ENCODE data around the gene PRKCH.
"Not testable (repeated sequence)": the region's sequence is repeated elsewhere in the genome, so short reads cannot be mapped to it uniquely, and the experiment has no call there.

The PRKCH gene

DNA sequence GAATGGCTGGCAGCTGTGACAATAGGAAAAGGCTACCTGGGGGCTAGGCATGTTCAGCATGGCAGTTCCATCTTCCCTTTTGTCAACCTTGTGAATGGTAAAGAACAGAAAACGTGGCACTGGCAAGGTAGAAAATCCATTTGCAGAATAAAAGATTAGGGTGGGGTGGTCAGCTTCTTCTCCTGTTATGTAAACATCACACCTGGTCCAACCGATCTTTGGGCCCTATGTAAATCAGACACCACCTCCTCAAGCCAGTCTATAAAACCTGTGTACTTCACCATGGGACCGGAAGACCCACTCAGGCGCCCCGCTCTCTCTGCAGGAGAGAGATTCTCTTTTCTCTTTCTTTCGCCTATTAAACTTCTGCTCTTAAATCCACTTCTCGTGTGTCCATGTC is 20.6 kb upstream of the PRKCH start:
- Histone ChIP-seq H3K9ac (ENCODE audit: low read length) (no peak overlapping the region), H3K27me3 (ENCODE audit: low read depth, low read length) (peaks cover 18% of the 10 kb centered on the region), H3K9me3 (ENCODE audit: insufficient read depth, low read length) (no peaks in the 10 kb centered on the region), H3K4me3 (ENCODE audit: low read length) (no peak overlapping the region), H3K79me2 (ENCODE audit: low read length) (no peaks in the 10 kb centered on the region), H3K4me1 (ENCODE audit: low read length) (peaks cover 21% of the 10 kb centered on the region), H2AFZ (ENCODE audit: low read depth, low read length) (no peak overlapping the region), H4K20me1 (ENCODE audit: insufficient read depth, low read length) (no peaks in the 10 kb centered on the region), H3K4me2 (ENCODE audit: low read length) (no peak overlapping the region), H3K27ac (ENCODE audit: low read length) (no peak overlapping the region), H3K36me3 (replicated peaks; ENCODE audit: low read depth, low read length) (no peaks in the 10 kb centered on the region)
- TF ChIP-seq, protein P1, sequence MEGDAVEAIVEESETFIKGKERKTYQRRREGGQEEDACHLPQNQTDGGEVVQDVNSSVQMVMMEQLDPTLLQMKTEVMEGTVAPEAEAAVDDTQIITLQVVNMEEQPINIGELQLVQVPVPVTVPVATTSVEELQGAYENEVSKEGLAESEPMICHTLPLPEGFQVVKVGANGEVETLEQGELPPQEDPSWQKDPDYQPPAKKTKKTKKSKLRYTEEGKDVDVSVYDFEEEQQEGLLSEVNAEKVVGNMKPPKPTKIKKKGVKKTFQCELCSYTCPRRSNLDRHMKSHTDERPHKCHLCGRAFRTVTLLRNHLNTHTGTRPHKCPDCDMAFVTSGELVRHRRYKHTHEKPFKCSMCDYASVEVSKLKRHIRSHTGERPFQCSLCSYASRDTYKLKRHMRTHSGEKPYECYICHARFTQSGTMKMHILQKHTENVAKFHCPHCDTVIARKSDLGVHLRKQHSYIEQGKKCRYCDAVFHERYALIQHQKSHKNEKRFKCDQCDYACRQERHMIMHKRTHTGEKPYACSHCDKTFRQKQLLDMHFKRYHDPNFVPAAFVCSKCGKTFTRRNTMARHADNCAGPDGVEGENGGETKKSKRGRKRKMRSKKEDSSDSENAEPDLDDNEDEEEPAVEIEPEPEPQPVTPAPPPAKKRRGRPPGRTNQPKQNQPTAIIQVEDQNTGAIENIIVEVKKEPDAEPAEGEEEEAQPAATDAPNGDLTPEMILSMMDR (IDR thresholded peaks at IDR 0.05; ENCODE audit: low read depth, low read length), result no peak

DNA sequence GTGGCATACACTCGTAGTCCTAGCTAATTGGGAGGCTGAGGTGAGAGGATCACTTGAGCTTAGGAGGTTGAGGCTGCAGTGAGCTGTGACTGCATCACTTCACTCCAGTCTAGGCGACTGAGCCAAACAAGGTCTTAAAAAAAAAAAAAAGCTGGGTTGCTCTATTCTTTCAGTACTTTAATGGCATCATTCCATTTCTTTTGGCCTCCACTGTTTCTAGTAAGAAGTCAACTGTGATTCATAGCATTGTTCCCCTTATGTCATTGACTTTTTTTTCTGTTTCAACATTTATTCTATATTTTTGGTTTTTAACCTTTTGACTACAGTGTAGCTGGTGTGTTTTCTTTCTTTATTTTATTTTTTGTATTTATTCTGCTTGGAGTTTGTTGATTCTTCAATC is 16.7 kb upstream of the PRKCH start:
- H3K9ac ChIP-seq (ENCODE audit: low read length), result no peak overlapping the region
- no peak overlapping the region for H2AFZ ChIP-seq (ENCODE audit: low read depth, low read length)
- H3K27me3 ChIP-seq (ENCODE audit: low read depth, low read length), result peaks cover 5% of the 10 kb centered on the region; the same call in 1 of the 2 replicates
- TF ChIP-seq, protein P1 (IDR thresholded peaks at IDR 0.05; ENCODE audit: low read depth, low read length), result no peak
- TF ChIP-seq EZH2phosphoT487 (IDR thresholded peaks at IDR 0.05; ENCODE audit: low read depth), result no peak
- H3K79me2 ChIP-seq (ENCODE audit: low read length), result no peaks in the 10 kb centered on the region
- no peak overlapping the region for H3K27ac ChIP-seq (ENCODE audit: low read length)
- no peak overlapping the region for H3K4me2 ChIP-seq (ENCODE audit: low read length)
- H3K4me1 ChIP-seq (ENCODE audit: low read length), result peaks cover 11% of the 10 kb centered on the region
- H3K36me3 ChIP-seq (replicated peaks; ENCODE audit: low read depth, low read length), result no peaks in the 10 kb centered on the region
- H4K20me1 ChIP-seq (ENCODE audit: insufficient read depth, low read length), result no peaks in the 10 kb centered on the region
- no peak overlapping the region for H3K4me3 ChIP-seq (ENCODE audit: low read length)
- H3K9me3 ChIP-seq (ENCODE audit: insufficient read depth, low read length), result no peaks in the 10 kb centered on the region

- TF ChIP-seq, protein P1 (IDR thresholded peaks at IDR 0.05; ENCODE audit: low read depth, low read length), result no peak
- no peak for TF ChIP-seq EZH2phosphoT487 (IDR thresholded peaks at IDR 0.05; ENCODE audit: low read depth)
- Histone ChIP-seq H3K27me3 (ENCODE audit: low read depth, low read length) (no peaks in the 10 kb centered on the region), H3K4me1 (ENCODE audit: low read length) (no peaks in the 10 kb centered on the region), H3K79me2 (ENCODE audit: low read length) (no peaks in the 10 kb centered on the region), H4K20me1 (ENCODE audit: insufficient read depth, low read length) (no peaks in the 10 kb centered on the region), H3K36me3 (replicated peaks; ENCODE audit: low read depth, low read length) (no peaks in the 10 kb centered on the region), H3K9ac (ENCODE audit: low read length) (no peak overlapping the region), H3K4me2 (ENCODE audit: low read length) (no peak overlapping the region), H3K27ac (ENCODE audit: low read length) (no peak overlapping the region), H2AFZ (ENCODE audit: low read depth, low read length) (no peak overlapping the region), H3K4me3 (ENCODE audit: low read length) (no peak overlapping the region), H3K9me3 (ENCODE audit: insufficient read depth, low read length) (no peaks in the 10 kb centered on the region)
Observed at GRCh38 chr14:61308198-61308597, 13.2 kb upstream of the PRKCH start.

DNA sequence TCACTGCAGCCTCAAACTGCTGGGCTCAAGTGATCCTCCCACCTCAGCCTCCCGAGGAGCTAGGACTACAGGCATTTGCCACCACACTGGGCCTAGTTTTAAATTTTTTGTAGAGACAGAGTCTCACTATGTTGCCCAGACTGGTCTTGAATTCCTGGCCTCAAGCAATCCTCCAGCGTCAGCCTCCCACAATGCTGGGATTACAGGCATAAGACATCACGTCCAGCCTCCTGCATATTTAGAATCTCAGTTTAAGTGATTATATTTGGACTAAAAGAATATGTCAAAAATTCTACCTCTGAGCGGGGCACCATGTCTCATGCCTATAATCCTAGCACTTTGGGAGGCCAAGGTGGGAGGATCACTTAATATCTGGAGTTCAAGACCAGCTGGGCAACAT is 12.7 kb upstream of the PRKCH start:
- not testable (repeated sequence) for H3K4me2 ChIP-seq (ENCODE audit: low read length); H3K27me3 ChIP-seq (ENCODE audit: low read depth, low read length); H3K79me2 ChIP-seq (ENCODE audit: low read length); H3K27ac ChIP-seq (ENCODE audit: low read length); H3K9me3 ChIP-seq (ENCODE audit: insufficient read depth, low read length); H3K4me1 ChIP-seq (ENCODE audit: low read length); H3K4me3 ChIP-seq (ENCODE audit: low read length); H3K36me3 ChIP-seq (replicated peaks; ENCODE audit: low read depth, low read length); H3K9ac ChIP-seq (ENCODE audit: low read length); H4K20me1 ChIP-seq (ENCODE audit: insufficient read depth, low read length); H2AFZ ChIP-seq (ENCODE audit: low read depth, low read length)

GRCh38 chr14:61315313-61315712 is 6.1 kb upstream of the PRKCH start:
- H2AFZ ChIP-seq (ENCODE audit: low read depth, low read length), result no peak overlapping the region
- H3K9ac ChIP-seq (ENCODE audit: low read length), result no peak overlapping the region
- H3K36me3 ChIP-seq (replicated peaks; ENCODE audit: low read depth, low read length), result no peaks in the 10 kb centered on the region
- no peak overlapping the region for H3K4me3 ChIP-seq (ENCODE audit: low read length)
- TF ChIP-seq, protein P1 (IDR thresholded peaks at IDR 0.05; ENCODE audit: low read depth, low read length), result no peak
- TF ChIP-seq EZH2phosphoT487 (IDR thresholded peaks at IDR 0.05; ENCODE audit: low read depth), result no peak
- H3K27ac ChIP-seq (ENCODE audit: low read length), result no peak overlapping the region
- H3K79me2 ChIP-seq (ENCODE audit: low read length), result no peaks in the 10 kb centered on the region
- H3K4me1 ChIP-seq (ENCODE audit: low read length), result no peaks in the 10 kb centered on the region
- no peak overlapping the region for H3K4me2 ChIP-seq (ENCODE audit: low read length)
- no peaks in the 10 kb centered on the region for H3K9me3 ChIP-seq (ENCODE audit: insufficient read depth, low read length)
- no peaks in the 10 kb centered on the region for H3K27me3 ChIP-seq (ENCODE audit: low read depth, low read length)
- H4K20me1 ChIP-seq (ENCODE audit: insufficient read depth, low read length), result no peaks in the 10 kb centered on the region
